Hepatocyte (in vitro differentiated cells): Measurements from ENCODE around the gene ENO2.

ENCODE experiments used
- EZH2phosphoT487 ChIP-seq: fragments of 200-600 bp; sonication (generic); IDR thresholded peaks from one replicate; pipeline ENCODE4 v1.6.1; 2018; ENCODE audit warnings: antibody characterized with exemption, mild to moderate bottlenecking, low read depth, moderate library complexity; ENCODE audit not compliant: unreplicated experiment, severe bottlenecking
- TF ChIP-seq, protein P1 (sequence below): fragments of 200-600 bp; sonication (generic); IDR thresholded peaks from 2 replicates; pipeline ENCODE4 v1.5.1; 2016; ENCODE audit warnings: antibody characterized with exemption, mild to moderate bottlenecking; ENCODE audit not compliant: poor library complexity

DNA sequence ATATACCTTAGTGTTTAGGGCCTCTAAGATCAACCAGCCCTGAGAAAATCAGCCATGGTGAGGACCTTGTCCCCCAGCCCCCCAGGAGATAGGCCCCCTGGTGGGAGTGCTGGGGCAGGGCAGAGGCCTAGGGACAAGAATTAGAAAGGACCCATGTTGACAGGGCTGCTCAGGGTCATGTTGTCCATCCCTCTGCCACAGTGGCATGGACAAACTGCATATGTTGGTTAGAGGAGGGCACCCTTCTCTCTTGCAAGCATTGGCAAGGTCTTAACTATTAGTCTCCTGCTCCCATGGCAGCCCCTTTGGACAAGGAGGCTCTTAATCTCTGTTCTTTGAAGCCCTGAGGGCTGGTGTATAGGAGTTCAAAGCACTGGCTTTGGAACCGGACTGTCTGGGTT lies 36.0 kb downstream of the ENO2 start:
- TF ChIP-seq, protein P1, sequence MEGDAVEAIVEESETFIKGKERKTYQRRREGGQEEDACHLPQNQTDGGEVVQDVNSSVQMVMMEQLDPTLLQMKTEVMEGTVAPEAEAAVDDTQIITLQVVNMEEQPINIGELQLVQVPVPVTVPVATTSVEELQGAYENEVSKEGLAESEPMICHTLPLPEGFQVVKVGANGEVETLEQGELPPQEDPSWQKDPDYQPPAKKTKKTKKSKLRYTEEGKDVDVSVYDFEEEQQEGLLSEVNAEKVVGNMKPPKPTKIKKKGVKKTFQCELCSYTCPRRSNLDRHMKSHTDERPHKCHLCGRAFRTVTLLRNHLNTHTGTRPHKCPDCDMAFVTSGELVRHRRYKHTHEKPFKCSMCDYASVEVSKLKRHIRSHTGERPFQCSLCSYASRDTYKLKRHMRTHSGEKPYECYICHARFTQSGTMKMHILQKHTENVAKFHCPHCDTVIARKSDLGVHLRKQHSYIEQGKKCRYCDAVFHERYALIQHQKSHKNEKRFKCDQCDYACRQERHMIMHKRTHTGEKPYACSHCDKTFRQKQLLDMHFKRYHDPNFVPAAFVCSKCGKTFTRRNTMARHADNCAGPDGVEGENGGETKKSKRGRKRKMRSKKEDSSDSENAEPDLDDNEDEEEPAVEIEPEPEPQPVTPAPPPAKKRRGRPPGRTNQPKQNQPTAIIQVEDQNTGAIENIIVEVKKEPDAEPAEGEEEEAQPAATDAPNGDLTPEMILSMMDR = no peak
- TF ChIP-seq EZH2phosphoT487 = no peak
